Activated naive CD4-positive, alpha-beta T cell treated with anti-CD3 and anti-CD28 coated beads for 36 hours (primary cell): Measurements from ENCODE around the gene CAVIN2. TPM values are rescaled to one million over a fixed set of nuclear protein-coding genes. Genes with fewer than 3 reads are reported as not detected.

Experiments used
- CTCF ChIA-PET: fragments of 350-600 bp; sonication (Branson Sonifier 250); formaldehyde crosslinking; loops from one replicate; lab custom pipeline; 2021; ENCODE audit warnings: antibody characterized with exemption; lab: Charles Lee
- DNase-seq: peaks from one replicate; pipeline ENCODE4 v3.0.0-alpha.2; 2020
- H3K27ac Mint-ChIP-seq: one replicate; pipeline ENCODE4 v1.8.0; 2021; ENCODE audit warnings: mild to moderate bottlenecking, mixed read lengths
- H3K27me3 Mint-ChIP-seq: one replicate; pipeline ENCODE4 v1.8.0; 2021; ENCODE audit warnings: low read depth, mixed read lengths
- H3K36me3 Mint-ChIP-seq: one replicate; pipeline ENCODE4 v1.8.0; 2021; ENCODE audit warnings: low read depth, mixed read lengths
- H3K4me1 Mint-ChIP-seq: one replicate; pipeline ENCODE4 v1.8.0; 2021; ENCODE audit warnings: low read depth, mixed read lengths
- H3K4me3 Mint-ChIP-seq: one replicate; pipeline ENCODE4 v1.8.0; 2021; ENCODE audit warnings: mild to moderate bottlenecking, moderate library complexity, mixed read lengths
- H3K9me3 Mint-ChIP-seq: one replicate; pipeline ENCODE4 v1.8.0; 2021; ENCODE audit warnings: mixed read lengths
- intact Hi-C: fragments of 100-400 bp; cut with micrococcal nuclease; formaldehyde crosslinking; loops from one replicate; pipeline ENCODE4 v1.15.1; 2023
- total RNA-seq, 2 experiments: library from RNA; stranded (reverse); gene quantifications; one replicate each; pipeline ENCODE4 v1.2.3, GENCODE V29; 2021

Gene CAVIN2
- total RNA-seq, 2 experiments from 2014 or later = not detected

DNA sequence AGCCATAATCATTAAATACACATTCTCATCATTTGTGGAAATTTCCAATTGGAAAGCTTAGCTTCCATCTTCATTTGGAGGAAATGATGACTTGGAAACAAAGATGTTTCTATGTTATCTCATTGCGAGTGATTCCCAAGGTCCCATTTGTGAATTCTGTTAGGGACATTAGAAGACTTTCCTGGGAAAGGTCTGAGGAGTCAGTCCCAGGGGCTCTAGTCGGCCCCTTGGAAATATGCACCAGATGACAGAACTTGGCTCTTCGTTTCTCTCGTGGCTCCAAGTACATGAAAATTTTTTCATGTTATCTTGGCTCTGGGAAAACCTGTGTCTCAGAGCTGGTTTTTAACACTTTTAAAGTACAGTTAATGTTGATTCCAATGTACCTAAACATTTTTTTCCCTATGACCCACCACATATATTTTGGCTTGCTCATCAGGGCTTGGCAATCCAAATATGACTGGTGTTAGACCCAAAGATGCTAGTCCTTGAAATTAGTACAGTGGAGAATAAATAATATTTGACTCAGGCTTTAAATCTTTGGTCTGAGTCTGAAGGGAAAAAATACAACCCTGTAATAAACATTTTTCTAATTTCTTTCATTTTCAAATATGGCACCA, 15.4 kb upstream of the CAVIN2 start:
- CTCF ChIA-PET = interaction anchor here (1.5 kb wide), 1 partner anchor 301 kb away, joined by 5 read pairs; no protein-coding TSS in a partner anchor
- H3K27me3 Mint-ChIP-seq = peaks cover 7% of the 10 kb centered on the region
- no peak overlapping the region for H3K27ac Mint-ChIP-seq
- no peak overlapping the region for H3K4me3 Mint-ChIP-seq
- no peaks in the 10 kb centered on the region for H3K4me1 Mint-ChIP-seq
- H3K36me3 Mint-ChIP-seq = no peaks in the 10 kb centered on the region
- H3K9me3 Mint-ChIP-seq = no peaks in the 10 kb centered on the region
- intact Hi-C loops = no loop called here
- DNase-seq = no peak

- Mint-ChIP-seq H3K36me3 (no peaks in the 10 kb centered on the region), H3K4me1 (no peaks in the 10 kb centered on the region), H3K9me3 (no peaks in the 10 kb centered on the region), H3K27ac (no peak overlapping the region), H3K4me3 (no peak overlapping the region), H3K27me3 (peaks cover 10% of the 10 kb centered on the region)
- no peak for DNase-seq
- intact Hi-C loops = no loop called here
- CTCF ChIA-PET = interaction anchor here (0.6 to 1.5 kb wide), 3 partner anchors 302 to 434 kb away, joined by 3 to 5 read pairs (median 3); no protein-coding TSS in a partner anchor
Observed at GRCh38 chr2:191860760-191861466, 14.0 kb upstream of the CAVIN2 start.

DNA sequence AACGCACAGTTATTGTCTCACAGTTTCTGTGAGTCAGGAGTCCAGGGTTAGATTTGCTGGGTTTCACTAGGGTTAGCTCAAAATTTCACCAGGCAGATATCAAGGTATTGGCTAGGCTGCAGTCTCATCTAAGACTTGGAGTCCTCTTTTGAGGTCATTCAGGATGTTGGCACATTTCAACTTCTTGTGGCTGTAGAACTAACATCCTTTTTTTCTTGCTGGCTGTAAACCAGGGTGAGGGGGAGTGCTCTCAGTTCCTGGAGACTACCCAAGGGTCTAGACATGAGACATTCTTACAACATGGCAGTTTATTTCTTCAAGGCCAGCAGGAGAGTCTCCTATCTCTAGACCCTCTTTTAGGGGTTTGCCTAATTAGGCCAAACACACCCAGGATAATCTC, 12.8 kb upstream of the CAVIN2 start:
- Mint-ChIP-seq H3K36me3 (no peaks in the 10 kb centered on the region), H3K4me3 (no peak overlapping the region), H3K4me1 (no peaks in the 10 kb centered on the region), H3K27ac (no peak overlapping the region), H3K9me3 (no peaks in the 10 kb centered on the region), H3K27me3 (peaks cover 12% of the 10 kb centered on the region)
- no peak for DNase-seq
- intact Hi-C loops = no loop called here
- CTCF ChIA-PET = no interaction called here

DNA sequence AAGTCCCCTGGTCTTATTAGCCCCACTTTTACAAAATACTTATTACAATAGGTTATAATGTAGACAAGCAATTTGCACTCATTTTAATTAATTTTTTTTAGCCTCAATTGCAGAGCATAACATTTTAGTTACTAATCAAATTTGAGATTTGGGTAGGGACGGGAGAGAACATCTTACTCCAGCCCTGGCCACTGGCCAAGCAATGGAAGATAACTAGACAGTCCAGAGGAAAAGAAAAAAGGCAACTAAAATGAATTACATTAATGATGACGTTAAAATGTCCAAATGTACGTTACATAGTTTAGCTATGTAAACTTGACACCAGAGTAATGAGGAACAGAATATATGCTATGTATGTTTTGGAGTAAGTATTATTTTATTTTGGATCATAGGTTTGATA, 11.0 kb upstream of the CAVIN2 start:
- H3K27me3 Mint-ChIP-seq = peaks cover 8% of the 10 kb centered on the region
- intact Hi-C loops = no loop called here
- no peak for DNase-seq
- H3K4me1 Mint-ChIP-seq = no peaks in the 10 kb centered on the region
- no peak overlapping the region for H3K27ac Mint-ChIP-seq
- CTCF ChIA-PET = no interaction called here
- no peaks in the 10 kb centered on the region for H3K9me3 Mint-ChIP-seq
- no peaks in the 10 kb centered on the region for H3K36me3 Mint-ChIP-seq
- no peak overlapping the region for H3K4me3 Mint-ChIP-seq

- intact Hi-C loops = no loop called here
- no peak for DNase-seq
- Mint-ChIP-seq H3K4me3 (no peak overlapping the region), H3K4me1 (no peaks in the 10 kb centered on the region), H3K36me3 (no peaks in the 10 kb centered on the region), H3K27ac (no peak overlapping the region), H3K9me3 (no peaks in the 10 kb centered on the region), H3K27me3 (peaks cover 8% of the 10 kb centered on the region)
- CTCF ChIA-PET = no interaction called here
Observed at GRCh38 chr2:191857259-191857805, 10.4 kb upstream of the CAVIN2 start.

- no peaks in the 10 kb centered on the region for H3K4me1 Mint-ChIP-seq
- intact Hi-C loops = no loop called here
- H3K27me3 Mint-ChIP-seq = peaks cover 8% of the 10 kb centered on the region
- H3K27ac Mint-ChIP-seq = no peak overlapping the region
- no peaks in the 10 kb centered on the region for H3K9me3 Mint-ChIP-seq
- no peaks in the 10 kb centered on the region for H3K36me3 Mint-ChIP-seq
- CTCF ChIA-PET = interaction anchor here (0.6 to 1.0 kb wide), 2 partner anchors 139 to 306 kb away, joined by 3 read pairs; no protein-coding TSS in a partner anchor
- no peak for DNase-seq
- no peak overlapping the region for H3K4me3 Mint-ChIP-seq
Observed at GRCh38 chr2:191856111-191856876, 9.4 kb upstream of the CAVIN2 start.

GRCh38 chr2:191855382-191855781, 8.5 kb upstream of the CAVIN2 start:
- CTCF ChIA-PET = no interaction called here
- Mint-ChIP-seq H3K9me3 (no peaks in the 10 kb centered on the region), H3K27ac (no peak overlapping the region), H3K4me3 (no peak overlapping the region), H3K4me1 (no peaks in the 10 kb centered on the region), H3K36me3 (no peaks in the 10 kb centered on the region), H3K27me3 (peaks cover 8% of the 10 kb centered on the region)
- intact Hi-C loops = no loop called here
- no peak for DNase-seq

DNA sequence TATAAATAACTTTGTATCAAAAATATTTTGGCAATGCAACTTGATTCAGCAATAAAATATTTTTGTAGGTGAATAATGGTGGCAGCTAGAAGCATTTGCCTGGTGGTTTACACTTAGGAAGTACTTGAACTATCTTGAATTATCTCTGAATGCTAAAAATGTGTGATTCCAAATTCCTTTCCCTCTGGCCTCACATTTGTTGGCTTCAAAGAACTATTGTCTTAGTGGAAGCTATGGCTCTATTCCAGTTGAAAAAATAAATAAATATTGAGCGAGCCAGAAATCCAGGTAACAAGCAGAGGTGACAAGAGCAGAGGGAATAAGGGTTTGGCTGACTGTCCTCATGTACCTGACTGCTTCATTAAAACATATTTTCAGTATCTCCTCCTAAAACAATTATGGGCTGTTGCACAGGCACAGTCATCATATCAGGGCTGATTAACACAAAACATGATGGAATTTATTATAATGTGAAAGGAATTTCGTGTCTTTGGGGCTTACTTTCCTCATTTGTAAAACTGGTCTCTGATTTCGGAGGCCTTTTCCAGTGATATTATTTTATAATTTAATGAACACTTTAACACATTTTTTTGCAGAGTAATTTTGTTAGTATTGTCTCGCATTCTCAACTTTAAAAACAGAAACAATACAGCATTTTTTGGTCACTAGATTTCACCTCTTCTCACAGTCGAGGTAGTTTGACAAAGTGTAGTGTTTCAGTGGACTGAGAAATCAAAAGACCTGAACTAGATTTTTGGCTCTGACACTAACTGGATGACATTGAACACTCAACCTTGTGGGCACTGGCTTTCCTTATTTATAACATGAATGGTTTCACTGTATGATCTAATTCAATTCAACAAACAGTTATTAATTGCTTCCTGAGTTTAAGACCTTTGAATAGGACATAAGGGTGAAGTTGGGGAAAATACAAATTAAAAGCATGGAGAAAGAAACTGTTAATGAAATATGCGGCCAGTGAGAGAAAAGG, 7.8 kb upstream of the CAVIN2 start:
- Mint-ChIP-seq H3K27me3 (peaks cover 8% of the 10 kb centered on the region), H3K36me3 (no peaks in the 10 kb centered on the region), H3K4me3 (no peak overlapping the region), H3K27ac (no peak overlapping the region), H3K4me1 (no peaks in the 10 kb centered on the region), H3K9me3 (no peaks in the 10 kb centered on the region)
- CTCF ChIA-PET = no interaction called here
- DNase-seq = no peak
- intact Hi-C loops = no loop called here

GRCh38 chr2:191853843-191854242, 7.0 kb upstream of the CAVIN2 start:
- Mint-ChIP-seq H3K27me3 (peaks cover 9% of the 10 kb centered on the region), H3K9me3 (no peaks in the 10 kb centered on the region), H3K27ac (no peak overlapping the region), H3K36me3 (no peaks in the 10 kb centered on the region), H3K4me3 (no peak overlapping the region), H3K4me1 (no peaks in the 10 kb centered on the region)
- CTCF ChIA-PET = no interaction called here
- intact Hi-C loops = no loop called here
- no peak for DNase-seq

GRCh38 chr2:191851158-191851557, 4.3 kb upstream of the CAVIN2 start:
- H3K27me3 Mint-ChIP-seq = peaks cover 26% of the 10 kb centered on the region
- no peak for DNase-seq
- H3K36me3 Mint-ChIP-seq = no peaks in the 10 kb centered on the region
- no peak overlapping the region for H3K27ac Mint-ChIP-seq
- intact Hi-C loops = no loop called here
- no peak overlapping the region for H3K4me3 Mint-ChIP-seq
- no peaks in the 10 kb centered on the region for H3K9me3 Mint-ChIP-seq
- CTCF ChIA-PET = no interaction called here
- peaks cover 13% of the 10 kb centered on the region for H3K4me1 Mint-ChIP-seq

GRCh38 chr2:191848771-191849767, 2.2 kb upstream of the CAVIN2 start:
- no peak for DNase-seq
- no peak overlapping the region for H3K27ac Mint-ChIP-seq
- peaks cover 32% of the 10 kb centered on the region for H3K27me3 Mint-ChIP-seq
- CTCF ChIA-PET = no interaction called here
- H3K9me3 Mint-ChIP-seq = no peaks in the 10 kb centered on the region
- no peaks in the 10 kb centered on the region for H3K36me3 Mint-ChIP-seq
- intact Hi-C loops = no loop called here
- no peak overlapping the region for H3K4me3 Mint-ChIP-seq
- H3K4me1 Mint-ChIP-seq = peaks cover 14% of the 10 kb centered on the region
